ENCODE measurements around the gene RAD51.

DNA sequence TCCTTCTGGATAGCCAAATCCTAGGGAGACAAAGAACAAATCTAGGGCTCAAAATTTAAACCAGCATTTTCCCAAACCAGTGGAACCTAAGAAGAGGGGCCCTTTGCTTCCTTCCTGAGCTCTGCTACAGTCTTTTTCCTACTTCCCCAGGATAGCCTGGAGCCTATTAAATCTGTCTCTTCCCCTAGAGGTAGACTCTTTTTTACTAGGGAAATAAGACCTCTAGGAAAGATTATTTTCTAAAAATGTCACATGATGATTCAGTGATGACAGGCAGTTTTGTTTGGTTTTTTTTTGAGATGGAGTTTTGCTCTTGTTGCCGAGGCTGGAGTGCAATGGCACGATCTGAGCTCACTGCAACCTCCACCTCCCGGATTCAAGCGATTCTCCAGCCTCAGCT, 41.6 kb downstream of the RAD51 start:
- TF ChIP-seq CTCF (IDR thresholded peaks at IDR 0.05; ENCODE audit: low read length), result no peak
- TF ChIP-seq EZH2phosphoT487 (IDR thresholded peaks at IDR 0.05; ENCODE audit: low read length), result no peak

Measured in MM.1S (cell line).